Measurements from ENCODE around the gene RHEX.

GRCh38 chr1:206013026-206013795, 39.8 kb upstream of the RHEX start:
- TF ChIP-seq CTCF (IDR thresholded peaks at IDR 0.05) (no peak), EZH2 (IDR thresholded peaks at IDR 0.05; ENCODE audit: borderline replicate concordance, insufficient read depth, low read depth, low read length, poor library complexity, severe bottlenecking) (no peak)
